HEK293T (cell line): Measurements from ENCODE around the gene BICD1.

Source experiments
- NFRKB ChIP-seq: fragments of 450-650 bp; IDR thresholded peaks from 2 replicates; pipeline ENCODE4 v1.6.1; 2016; ENCODE audit warnings: mild to moderate bottlenecking, moderate library complexity
- TARDBP ChIP-seq: fragments of 450-650 bp; IDR thresholded peaks from 2 replicates; pipeline ENCODE4 v1.6.1; 2016

DNA sequence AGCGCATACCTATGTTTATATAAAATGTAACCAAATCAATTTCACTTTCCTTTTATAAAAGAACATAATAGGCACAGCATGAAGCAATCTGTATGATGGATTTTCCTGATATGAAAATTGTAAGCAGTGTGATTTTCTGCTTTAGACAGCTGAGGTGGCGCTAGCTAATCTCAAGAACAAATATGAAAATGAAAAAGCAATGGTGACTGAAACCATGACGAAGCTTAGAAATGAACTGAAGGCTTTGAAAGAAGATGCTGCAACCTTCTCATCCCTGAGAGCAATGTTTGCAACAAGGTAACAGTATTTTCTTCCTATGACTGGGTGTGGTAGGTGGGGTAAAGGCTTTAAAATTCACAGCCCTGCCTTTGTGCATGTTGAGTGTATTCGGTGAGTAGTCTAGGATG lies 227.7 kb downstream of the BICD1 start:
- TF ChIP-seq NFRKB (no peak), TARDBP (no peak)
